ENCODE measurements around the gene PRR19.
A peak's percentile ranks its signal among the peaks of the same experiment; 100 is the strongest.

The PRR19 gene

DNA sequence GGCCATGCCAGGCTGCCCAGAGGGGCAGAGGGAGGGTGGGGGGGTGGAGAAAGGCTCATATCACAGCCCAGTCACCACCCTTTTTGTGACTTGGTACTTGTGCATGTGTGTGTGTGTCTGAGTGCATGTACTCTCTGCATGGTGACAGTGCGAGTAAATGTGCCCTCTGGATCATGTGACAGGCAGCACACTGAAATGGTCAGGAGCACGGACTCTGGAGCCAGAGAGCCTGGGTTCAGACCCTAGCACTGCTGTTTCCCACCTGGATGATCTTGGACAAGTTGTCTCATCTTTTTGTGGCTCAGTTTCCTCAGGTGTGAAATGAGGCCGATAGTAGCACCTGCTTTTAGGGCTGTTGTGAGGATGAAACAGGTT is 30.9 kb upstream of the PRR19 start:
- no peak for DNase-seq (ENCODE audit: low read depth in 2 of 2)

DNA sequence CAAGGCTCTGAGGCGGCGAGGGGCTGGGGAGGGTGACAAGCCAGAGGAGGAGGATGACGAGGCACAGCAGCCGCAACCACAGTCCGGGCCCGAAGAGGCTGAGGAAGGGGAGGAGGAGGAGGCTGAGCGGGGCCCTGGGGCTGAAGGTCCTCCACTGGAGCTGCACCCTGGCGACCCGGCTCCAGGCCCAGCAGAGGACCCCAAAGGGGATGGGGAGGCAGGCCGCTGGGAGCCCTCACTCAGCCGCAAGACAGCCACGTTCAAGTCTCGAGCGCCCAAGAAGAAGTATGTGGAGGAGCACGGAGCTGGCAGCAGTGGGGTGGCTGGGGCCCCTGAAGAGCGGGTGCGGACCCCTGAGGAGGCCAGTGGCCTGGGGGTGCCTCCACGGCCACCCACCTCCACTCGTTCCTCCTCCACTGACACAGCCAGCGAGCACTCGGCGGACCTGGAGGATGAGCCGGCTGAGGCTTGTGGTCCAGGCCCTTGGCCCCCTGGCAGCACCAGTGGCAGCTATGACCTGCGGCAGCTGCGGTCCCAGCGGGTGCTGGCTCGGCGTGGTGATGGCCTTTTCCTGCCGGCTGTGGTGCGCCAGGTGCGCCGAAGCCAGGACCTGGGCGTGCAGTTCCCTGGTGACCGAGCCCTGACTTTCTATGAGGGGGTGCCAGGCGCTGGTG is 29.9 kb upstream of the PRR19 start:
- no peak for DNase-seq (ENCODE audit: low read depth in 2 of 2)

DNA sequence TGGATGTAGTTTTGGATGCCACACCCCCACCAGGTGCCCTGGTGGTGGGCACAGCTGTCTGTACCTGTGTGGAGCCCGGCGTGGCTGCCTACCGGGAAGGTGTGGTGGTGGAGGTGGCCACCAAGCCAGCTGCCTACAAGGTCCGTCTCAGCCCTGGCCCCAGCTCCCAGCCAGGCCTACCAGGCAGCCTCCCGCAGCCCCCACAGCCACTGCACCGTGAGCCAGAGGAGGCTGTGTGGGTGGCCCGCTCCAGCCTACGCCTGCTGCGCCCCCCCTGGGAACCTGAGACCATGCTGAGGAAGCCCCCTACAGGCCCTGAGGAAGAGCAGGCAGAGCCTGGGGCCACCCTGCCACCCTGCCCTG is 29.4 kb upstream of the PRR19 start:
- no peak for DNase-seq (ENCODE audit: low read depth in 2 of 2)

DNA sequence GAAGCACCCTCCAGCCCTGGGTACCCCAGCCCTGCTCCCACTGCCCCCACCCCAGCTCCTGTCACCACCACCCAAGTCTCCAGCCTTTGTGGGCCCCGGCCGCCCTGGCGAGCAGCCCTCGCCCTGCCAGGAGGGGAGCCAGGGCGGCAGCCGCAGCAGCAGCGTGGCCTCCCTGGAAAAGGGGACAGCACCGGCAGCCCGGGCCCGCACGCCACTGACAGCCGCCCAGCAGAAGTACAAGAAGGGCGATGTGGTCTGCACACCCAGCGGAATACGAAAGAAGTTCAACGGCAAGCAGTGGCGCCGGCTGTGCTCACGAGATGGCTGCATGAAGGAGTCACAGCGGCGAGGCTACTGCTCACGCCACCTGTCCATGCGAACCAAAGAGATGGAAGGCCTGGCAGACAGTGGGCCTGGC is 28.9 kb upstream of the PRR19 start:
- no peak for DNase-seq (ENCODE audit: low read depth in 2 of 2)

DNA sequence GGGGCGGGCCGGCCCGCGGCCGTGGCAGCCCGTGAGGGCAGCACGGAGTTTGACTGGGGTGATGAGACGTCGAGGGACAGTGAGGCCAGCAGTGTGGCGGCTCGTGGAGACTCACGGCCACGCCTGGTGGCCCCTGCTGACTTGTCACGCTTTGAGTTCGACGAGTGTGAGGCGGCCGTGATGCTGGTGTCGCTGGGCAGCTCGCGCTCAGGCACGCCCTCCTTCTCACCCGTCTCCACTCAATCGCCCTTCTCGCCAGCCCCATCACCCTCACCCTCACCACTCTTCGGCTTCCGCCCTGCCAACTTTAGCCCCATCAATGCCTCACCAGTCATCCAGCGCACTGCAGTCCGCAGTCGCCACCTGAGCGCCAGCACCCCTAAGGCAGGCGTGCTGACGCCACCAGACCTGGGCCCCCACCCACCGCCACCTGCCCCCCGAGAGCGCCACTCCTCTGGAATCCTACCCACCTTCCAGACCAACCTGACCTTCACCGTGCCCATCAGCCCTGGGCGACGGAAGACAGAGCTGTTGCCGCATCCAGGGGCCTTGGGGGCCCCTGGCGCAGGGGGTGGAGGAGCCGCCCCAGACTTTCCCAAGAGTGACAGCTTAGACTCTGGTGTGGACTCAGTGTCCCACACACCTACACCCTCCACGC is 28.4 kb upstream of the PRR19 start:
- DNase-seq (ENCODE audit: low read depth in 2 of 2) = no peak

DNA sequence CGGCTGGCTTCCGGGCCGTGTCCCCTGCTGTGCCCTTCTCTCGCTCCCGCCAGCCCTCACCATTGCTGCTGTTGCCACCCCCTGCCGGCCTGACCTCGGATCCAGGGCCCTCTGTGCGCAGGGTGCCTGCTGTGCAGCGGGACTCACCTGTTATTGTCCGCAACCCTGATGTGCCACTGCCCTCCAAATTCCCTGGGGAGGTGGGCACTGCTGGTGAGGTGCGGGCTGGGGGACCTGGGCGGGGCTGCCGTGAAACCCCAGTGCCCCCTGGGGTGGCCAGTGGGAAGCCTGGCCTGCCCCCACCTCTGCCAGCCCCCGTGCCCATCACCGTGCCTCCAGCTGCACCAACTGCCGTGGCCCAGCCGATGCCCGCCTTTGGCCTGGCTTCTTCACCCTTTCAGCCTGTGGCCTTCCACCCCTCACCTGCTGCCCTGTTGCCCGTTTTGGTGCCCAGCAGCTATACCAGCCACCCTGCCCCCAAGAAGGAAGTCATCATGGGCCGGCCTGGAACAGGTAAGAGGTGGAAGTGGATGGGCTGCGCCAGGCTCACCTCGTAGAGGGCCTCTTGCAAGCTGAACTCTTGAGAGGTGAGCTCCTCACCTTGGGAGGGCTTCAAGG is 27.8 kb upstream of the PRR19 start:
- no peak for DNase-seq (ENCODE audit: low read depth in 2 of 2)

DNA sequence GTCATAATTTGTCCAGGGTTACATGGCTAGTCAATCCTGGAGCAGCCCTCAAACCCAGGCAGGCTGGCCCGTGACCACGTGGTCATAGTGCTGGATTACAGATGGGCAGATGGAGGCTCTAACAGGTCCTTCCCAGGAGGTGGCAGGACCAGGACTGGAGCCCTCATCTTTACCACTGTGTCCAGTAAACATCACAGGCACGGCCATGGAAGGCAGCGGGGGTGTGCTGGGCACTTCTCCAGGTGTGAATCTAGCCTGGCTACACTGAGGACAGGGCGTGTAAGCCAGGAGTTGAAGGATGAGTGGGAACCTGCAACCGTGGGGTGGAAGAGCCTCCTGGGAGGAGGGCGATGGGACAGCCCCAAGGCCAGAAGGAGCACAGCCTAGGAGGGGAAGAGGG is 26.8 kb upstream of the PRR19 start:
- no peak for DNase-seq (ENCODE audit: low read depth in 2 of 2)

DNA sequence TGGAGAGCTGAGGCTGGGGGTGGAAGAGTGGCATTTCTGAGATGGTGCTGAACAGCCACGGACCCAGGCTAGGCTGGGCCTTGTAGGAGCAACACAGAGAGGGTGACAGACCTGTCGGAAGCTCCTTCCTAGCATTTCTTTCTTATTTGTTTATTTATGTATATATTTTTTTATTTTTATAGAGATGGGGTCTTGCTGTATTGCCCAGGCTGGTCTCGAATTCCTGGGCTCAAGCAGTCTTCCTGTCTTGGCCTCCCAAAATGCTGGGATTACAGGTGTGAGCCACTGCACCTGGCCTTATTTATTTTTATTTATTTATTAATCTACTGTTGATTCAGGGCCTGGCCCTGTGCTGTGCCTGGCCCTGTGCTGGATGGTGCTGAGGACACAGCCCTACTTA is 26.4 kb upstream of the PRR19 start:
- DNase-seq (ENCODE audit: low read depth in 2 of 2) = no peak

DNA sequence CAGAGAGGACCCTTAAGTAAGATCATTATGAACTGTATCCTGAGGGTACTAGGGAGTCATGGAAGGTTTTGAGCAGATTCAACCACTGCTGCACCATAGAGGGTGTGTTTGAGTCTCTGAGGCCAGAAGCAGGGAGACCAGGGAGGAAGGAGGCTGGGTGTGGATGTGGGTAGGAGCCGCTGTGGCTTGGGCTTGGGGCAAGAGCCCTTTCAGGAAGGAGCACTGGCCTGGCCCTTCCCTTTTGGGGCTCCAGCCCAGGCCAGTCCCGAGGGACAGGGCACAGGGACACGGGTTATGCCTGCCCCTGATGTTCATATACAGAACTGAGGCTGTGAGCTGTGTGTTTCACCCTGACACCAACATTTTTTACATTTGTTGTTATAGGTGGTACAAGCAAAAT is 25.6 kb upstream of the PRR19 start:
- no peak for DNase-seq (ENCODE audit: low read depth in 2 of 2)

DNA sequence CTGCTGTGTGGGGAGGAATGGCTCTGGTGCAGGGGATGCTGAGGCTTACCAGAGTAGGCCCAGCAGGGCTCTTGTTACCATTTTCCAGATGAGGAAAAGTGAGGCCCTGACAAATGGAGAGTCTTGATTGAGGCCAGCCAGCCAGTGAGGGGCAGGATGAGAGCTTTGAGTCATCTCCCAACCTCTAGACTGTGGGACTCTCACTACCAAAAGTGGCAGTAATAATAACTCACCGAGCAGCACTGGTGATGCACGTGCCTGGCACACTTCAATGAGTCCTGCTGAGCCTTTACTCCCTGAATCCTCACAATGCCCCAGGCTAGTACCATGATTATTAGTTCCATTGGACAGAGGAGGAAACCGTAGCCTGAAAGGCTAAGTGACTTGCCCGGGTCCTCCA is 25.1 kb upstream of the PRR19 start:
- DNase-seq (ENCODE audit: low read depth in 2 of 2) = no peak

DNA sequence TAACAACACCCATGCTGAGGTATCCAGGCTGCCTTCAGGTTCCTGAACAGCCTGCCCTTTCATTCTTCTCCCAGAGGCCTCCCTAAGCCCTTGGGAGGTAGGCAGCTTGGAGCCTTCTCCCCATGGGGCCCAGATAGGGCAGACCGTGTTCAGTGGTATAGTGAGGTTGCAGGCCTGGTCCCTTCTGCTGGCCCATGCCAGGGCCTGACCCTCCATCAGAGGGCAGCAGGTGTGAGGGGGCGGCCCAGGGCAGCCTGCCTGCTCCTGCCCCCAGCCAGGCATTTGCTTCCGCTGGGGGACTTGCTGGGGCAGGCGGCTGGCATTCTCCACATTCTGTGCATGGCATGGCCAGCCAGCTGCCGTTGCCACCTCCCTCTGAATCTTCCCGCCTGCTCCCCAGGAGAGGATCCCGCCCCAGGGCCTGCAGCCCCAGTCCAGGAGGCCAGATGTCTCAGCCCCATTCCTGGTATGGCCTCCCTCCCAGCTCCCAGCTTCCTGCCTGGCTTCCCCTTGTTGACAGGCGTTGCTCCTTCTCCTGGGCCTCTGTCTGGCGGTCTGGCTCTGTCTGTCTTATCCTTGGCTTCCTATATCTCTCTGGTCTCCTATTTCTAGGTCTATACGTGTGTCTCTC is 24.0 kb upstream of the PRR19 start:
- DNase-seq (ENCODE audit: low read depth in 2 of 2) = no peak

DNA sequence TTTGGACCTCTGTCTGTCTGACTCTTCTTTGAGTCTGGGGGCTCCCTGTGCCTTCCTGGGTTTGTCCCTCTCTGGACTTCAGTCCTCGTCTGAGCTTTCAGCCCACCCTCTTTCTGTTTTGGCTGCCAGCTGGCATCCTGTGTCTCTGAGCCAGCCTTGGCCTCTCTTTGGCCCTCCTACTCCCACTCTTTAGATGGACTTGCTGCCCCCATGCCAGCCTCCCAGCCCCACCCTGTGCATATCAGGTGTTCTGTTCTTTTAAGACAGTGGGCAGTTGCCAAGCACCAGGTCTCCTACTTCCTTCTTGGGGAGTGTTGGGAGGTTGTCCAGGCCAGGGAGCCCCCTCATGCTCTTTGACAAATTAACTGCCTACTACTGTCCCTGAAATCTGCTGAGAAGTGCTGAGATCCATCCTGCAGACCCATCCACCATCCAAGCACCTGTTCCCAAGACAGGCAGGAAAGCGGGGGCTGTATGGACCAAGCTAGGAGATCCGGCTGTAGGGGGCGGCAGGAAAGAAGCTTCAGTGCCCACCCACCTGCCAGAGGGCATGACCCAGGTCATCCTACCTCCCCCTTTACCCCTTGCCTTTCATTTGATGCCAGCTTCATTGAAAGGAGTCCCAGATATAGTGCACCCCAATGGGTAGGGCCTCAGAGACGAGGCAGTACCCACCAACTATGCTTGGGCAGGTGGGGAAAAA is 23.3 kb upstream of the PRR19 start:
- no peak for DNase-seq (ENCODE audit: low read depth in 2 of 2)

DNA sequence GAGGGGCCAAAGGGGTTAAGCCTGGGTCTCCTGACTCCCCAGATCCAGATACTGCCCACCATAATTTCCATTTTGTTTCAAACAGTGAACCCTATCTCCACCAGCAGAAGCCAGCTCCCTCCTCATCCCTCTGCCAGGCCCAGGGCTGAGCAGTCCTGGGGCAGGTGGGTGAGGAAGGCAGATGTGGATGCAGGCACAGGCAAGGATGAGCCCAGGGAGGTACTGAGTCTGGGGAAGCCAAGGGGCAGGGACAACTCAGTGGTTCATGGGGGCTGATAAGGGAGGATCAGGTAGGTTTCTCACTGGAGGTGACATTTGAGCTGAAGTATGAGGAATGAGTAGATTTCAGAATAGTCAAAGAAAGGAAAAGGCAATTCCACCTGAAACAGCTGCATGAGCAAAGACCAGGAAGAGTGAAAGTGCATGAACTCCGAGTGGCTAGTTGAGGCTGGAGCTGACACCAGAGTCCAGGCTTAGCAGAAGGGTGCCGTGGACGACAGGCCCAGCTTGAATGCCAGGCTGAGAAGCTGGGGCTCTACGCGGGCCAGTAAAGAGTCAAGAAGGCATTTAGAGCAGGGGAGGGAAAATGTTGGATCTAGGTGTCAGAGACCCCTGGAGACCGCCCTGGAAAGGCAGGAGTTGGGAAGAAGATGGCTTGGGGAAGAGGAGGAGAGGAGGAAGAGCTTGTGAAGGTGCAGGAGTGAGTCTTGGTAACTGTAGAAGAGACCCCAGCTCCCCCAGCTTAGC is 22.6 kb upstream of the PRR19 start:
- DNase-seq (ENCODE audit: low read depth in 2 of 2) = no peak

DNA sequence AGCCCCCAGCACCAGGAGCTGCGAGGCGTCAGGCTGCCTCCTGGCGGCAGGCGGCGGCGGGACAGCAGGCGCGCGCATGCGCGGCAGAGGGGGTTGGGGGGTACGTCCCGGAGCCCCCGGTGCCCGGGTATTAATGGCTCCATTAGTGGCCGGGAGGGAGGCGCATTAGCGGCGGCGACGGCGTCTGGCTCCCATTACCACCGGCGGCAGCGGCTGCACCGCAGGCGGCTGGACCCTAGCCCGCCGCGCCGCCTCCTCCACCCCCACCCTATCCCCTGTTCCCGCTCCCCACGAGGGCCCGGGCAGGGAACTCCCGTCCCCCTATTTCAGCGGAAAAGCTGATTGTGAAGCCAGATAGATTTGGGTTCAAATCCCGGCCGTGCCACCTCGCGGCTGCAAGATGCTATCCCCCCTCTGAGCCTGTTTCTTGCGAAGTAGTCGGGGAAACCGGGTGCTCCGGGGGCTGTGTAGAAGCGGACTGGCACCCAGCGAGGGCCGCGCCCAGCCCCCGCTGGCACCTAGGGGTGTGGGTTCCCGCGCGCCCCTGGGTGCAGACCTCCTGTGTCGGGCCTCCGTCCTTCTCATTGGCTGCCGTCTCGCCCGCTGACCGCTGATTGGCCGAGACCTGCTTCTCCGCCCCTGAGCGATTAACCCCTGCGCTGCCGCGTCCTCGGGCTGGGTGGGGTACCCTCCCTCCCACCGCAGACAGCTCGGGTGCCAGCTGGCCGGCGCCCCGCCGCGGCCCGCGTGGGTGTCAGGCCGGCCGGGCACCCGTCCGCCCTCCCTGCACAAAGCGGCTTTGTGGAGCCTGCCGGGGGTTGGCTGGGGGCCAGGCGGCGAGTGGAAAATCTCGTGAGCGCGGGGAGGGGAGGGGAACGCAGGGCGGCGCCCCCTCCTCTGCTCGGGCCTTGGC is 21.8 kb upstream of the PRR19 start:
- DNase-seq (ENCODE audit: low read depth in 2 of 2) = peak; percentile 85 to 86

DNA sequence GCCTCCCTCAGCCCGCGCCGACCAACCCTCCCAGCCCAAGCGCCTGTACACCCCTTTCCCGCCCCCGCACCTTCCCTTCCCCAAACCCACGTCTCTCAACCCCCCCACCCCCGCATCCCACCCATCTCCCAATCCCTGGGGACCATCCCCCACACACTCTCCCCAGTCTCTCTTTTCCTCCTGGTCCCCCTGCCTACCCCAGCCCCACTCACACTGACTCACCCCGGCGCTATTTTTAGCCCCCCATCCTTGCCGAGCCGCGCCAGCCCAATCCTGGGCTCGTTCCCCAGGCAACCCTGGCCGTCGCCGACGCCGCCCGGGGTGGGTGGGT is 21.2 kb upstream of the PRR19 start:
- DNase-seq (ENCODE audit: low read depth in 2 of 2) = no peak

DNA sequence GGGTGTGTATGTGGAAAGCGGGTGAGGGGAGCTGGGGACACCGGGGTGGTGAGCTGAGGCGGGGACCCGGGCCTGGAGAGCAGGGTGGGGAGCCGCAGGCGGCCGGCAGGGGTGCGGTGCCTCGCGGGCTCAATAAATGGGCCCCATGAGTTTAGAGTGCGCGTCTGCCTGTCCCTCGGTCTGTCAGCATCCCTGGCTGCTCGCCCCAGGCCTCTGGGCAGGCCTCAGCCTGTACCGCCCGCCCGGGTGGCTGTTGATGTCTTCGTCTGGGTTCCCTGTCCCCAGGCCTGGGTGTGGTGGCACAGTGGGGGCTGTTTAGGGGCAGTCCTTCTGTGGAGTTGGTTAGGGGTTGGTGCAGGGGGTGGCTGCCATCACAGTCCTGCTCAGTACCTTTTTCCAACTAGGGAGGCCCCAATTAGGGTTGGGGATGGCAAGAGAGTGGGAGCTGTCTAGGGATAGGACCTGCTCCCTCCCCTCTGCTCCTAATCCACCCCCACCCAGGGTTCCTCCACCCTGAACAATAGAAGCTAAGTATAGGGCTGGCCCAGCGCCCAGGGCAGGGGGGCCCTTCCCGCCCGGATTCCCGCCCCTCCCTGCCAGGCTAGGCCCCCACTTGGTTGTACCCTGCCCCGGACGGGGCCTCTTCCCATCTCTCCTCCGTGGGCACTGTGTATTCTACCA is 20.6 kb upstream of the PRR19 start:
- no peak for DNase-seq (ENCODE audit: low read depth in 2 of 2)

DNA sequence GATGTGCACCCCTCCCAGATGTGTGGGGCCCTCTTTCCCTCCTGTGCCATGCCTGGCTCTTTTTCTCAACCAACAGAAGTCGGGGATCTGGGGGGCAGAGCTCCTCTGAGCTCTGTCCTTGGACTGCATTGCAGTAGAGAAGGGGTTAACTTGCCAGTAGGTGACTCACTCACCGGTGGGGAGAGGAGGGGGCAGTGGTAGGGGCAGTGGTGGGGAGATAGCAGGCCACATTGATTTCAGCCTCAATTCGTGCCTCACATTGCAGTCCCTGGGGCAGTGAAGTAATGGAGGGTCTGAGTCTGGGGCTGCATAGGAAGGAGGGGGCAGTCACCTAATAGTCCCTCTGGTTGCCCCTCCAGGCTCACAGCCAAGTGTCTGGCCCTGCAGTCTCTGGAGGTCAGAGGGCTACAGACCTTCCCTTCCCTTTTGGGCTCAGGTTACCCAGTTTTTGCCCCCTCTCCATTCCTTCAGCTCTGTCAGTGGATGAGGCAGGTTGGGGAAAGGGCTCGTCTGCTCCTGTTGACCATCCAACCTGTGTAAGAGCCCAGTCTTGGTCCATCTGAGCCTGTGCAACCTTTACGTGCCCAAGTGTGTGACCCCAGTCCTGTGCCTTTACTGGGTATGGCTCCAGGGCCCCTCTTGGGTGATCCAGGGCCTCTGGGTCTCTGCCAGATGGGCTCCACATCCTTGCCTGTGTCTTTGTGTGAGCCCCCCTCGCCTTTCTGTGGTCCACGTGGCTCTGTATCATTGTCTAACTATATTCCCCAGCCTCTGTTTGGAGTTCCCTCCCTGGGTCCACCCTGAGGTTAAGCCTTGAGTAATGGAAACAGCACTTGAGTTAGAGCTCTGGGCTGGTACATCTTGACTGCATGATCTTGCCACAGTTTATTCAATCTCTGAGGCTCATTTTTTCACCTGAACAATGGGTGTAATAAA is 19.8 kb upstream of the PRR19 start:
- no peak for DNase-seq (ENCODE audit: low read depth in 2 of 2)

DNA sequence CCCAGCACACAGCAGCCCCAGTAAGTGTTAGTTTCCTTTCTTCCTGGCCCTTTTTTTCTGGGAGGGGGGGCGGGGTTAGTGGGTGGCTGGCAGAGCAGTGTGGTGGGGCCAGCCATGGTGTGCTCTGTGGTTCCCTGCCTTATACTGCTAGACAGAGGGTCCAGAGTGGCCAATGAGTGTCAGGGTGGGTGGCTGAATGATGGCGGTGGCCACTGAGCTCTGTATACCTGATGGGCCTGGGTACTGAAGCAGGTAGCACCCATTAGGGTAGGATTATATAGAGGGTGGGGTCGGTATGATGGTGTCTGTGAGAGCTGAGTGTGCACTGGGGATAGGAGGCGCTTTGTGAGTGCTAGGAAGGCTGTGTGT is 19.1 kb upstream of the PRR19 start:
- DNase-seq (ENCODE audit: low read depth in 2 of 2) = no peak

All from stimulated activated CD4-positive, alpha-beta T cell treated with anti-CD3 and anti-CD28 coated beads, Interleukin-4, amount 100 ng/mL, for 48 hours (primary cell).